Suprapubic skin (tissue), 3 donors: ENCODE measurements around the gene UHRF1.

Experiments used
- POLR2A ChIP-seq, 2 donors: fragments of 450-650 bp; IDR thresholded peaks; one replicate each; pipeline ENCODE4 v1.6.1; 2017; ENCODE audit warnings: antibody characterized with exemption in 2 of 2, mild to moderate bottlenecking in 2 of 2, moderate library complexity in 2 of 2
- TF ChIP-seq, protein P1 (sequence below), 2 donors: fragments of 200-600 bp in 1 of 2; fragments of 450-650 bp in 1 of 2; sonication (generic) in 1 of 2; IDR thresholded peaks; one replicate each; pipeline ENCODE4 v1.5.1; 2016 to 2019; ENCODE audit warnings: antibody characterized with exemption in 2 of 2, mild to moderate bottlenecking in 1 of 2, moderate library complexity in 1 of 2

DNA sequence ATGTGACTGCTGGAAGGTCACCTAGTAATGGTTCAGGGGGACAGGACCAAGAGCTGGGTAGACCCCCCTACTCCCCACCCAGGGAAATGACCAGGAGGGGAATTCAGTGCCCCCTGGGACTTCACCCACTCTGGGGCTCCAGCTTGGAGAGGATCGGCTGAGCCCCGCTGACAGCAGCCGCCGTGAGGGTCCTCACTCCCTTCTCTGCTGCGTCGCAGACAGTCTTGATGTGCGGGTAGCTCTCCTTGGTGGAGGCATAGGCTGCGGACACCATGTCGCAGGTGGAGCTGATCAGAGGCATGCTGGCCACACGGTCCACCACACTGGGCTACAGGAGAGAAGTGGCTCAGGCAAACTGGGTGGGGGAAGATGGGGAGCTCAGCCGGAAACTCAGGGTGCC lies 49.6 kb upstream of the UHRF1 start:
- TF ChIP-seq, protein P1, sequence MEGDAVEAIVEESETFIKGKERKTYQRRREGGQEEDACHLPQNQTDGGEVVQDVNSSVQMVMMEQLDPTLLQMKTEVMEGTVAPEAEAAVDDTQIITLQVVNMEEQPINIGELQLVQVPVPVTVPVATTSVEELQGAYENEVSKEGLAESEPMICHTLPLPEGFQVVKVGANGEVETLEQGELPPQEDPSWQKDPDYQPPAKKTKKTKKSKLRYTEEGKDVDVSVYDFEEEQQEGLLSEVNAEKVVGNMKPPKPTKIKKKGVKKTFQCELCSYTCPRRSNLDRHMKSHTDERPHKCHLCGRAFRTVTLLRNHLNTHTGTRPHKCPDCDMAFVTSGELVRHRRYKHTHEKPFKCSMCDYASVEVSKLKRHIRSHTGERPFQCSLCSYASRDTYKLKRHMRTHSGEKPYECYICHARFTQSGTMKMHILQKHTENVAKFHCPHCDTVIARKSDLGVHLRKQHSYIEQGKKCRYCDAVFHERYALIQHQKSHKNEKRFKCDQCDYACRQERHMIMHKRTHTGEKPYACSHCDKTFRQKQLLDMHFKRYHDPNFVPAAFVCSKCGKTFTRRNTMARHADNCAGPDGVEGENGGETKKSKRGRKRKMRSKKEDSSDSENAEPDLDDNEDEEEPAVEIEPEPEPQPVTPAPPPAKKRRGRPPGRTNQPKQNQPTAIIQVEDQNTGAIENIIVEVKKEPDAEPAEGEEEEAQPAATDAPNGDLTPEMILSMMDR (IDR thresholded peaks at IDR 0.05): no peak
- TF ChIP-seq POLR2A (IDR thresholded peaks at IDR 0.05): no peak
